Nephron (organoid): Measurements from ENCODE around the gene RAB4A.

Source experiments
- H3K27ac Mint-ChIP-seq, 3 experiments: 2 replicates each; pipeline ENCODE4 v1.8.0; 2020; ENCODE audit warnings: mixed read lengths in 3 of 3, mild to moderate bottlenecking in 2 of 3, moderate library complexity in 1 of 3
- H3K27me3 Mint-ChIP-seq: 2 replicates; pipeline ENCODE4 v1.8.0; 2021; ENCODE audit warnings: low read depth, mild to moderate bottlenecking, moderate library complexity, mixed read lengths
- H3K36me3 Mint-ChIP-seq: 2 replicates; pipeline ENCODE4 v1.8.0; 2020; ENCODE audit warnings: low read depth, mixed read lengths
- H3K4me1 Mint-ChIP-seq: 2 replicates; pipeline ENCODE4 v1.8.0; 2020; ENCODE audit warnings: mixed read lengths
- H3K4me3 Mint-ChIP-seq, 3 experiments: 2 replicates each; pipeline ENCODE4 v1.8.0; 2020; ENCODE audit warnings: mild to moderate bottlenecking in 3 of 3, mixed read lengths in 3 of 3, moderate library complexity in 2 of 3
- H3K9me3 Mint-ChIP-seq: 2 replicates; pipeline ENCODE4 v1.8.0; 2020; ENCODE audit warnings: mixed read lengths
- TF ChIP-seq, protein P1 (sequence below), 3 experiments: fragments of 200-600 bp; sonication (generic); IDR thresholded peaks; one replicate each; pipeline ENCODE4 v1.5.0; 2021; ENCODE audit warnings: antibody characterized with exemption in 3 of 3; ENCODE audit not compliant: unreplicated experiment in 3 of 3

RAB4A gene

DNA sequence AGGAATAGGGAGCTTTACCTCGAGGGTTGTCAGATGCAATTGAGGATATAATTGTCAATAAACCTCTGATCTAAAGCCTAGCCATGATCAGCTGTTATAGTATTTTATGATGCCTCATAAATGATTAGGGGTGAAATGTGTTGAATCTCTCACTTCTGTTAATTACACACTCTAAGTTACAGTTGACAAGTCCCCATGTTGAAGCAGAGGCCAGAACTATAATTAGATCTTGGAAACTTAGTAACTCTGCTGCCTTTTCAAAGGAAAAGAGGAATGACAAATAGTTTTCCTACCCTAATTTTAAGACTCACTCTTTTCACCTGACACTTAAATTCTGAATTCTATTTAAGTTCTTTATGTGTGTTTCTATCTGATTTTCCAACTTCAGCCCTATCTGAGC, 38.2 kb downstream of the RAB4A start:
- H3K36me3 Mint-ChIP-seq = peaks cover 47% of the 10 kb centered on the region
- TF ChIP-seq, protein P1, sequence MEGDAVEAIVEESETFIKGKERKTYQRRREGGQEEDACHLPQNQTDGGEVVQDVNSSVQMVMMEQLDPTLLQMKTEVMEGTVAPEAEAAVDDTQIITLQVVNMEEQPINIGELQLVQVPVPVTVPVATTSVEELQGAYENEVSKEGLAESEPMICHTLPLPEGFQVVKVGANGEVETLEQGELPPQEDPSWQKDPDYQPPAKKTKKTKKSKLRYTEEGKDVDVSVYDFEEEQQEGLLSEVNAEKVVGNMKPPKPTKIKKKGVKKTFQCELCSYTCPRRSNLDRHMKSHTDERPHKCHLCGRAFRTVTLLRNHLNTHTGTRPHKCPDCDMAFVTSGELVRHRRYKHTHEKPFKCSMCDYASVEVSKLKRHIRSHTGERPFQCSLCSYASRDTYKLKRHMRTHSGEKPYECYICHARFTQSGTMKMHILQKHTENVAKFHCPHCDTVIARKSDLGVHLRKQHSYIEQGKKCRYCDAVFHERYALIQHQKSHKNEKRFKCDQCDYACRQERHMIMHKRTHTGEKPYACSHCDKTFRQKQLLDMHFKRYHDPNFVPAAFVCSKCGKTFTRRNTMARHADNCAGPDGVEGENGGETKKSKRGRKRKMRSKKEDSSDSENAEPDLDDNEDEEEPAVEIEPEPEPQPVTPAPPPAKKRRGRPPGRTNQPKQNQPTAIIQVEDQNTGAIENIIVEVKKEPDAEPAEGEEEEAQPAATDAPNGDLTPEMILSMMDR (IDR thresholded peaks at IDR 0.05; ENCODE audit: unreplicated experiment in 3 of 3) = no peak
- peak overlapping the region in 1 of 3 experiments; percentile 42 for H3K27ac Mint-ChIP-seq
- no peak overlapping the region for H3K4me3 Mint-ChIP-seq
- no peaks in the 10 kb centered on the region for H3K9me3 Mint-ChIP-seq
- H3K27me3 Mint-ChIP-seq = no peaks in the 10 kb centered on the region
- peaks cover 20% of the 10 kb centered on the region for H3K4me1 Mint-ChIP-seq

DNA sequence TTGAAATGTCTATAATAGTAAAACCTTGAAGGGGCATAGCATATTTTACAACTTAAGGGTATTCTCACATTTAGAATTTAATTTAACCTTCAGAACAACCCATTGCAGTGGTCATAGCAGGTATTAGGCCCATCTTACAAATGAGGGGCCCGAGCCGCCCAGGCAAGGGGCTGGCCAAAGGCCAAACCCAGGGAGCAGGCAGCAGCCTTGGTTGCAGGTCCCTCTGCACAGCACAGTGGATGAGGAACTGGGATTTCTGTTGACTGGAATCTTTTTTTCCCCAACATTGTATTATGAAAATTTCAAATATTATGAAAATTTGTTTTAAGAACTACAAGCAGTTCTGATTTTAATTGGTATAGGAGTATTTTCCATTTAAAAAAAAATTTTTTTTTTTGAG, 38.8 kb downstream of the RAB4A start:
- Mint-ChIP-seq H3K27ac (peak overlapping the region in 1 of 3 experiments; percentile 42), H3K27me3 (no peaks in the 10 kb centered on the region), H3K4me1 (peaks cover 20% of the 10 kb centered on the region), H3K4me3 (no peak overlapping the region), H3K36me3 (peaks cover 41% of the 10 kb centered on the region), H3K9me3 (no peaks in the 10 kb centered on the region)
- TF ChIP-seq, protein P1 (IDR thresholded peaks at IDR 0.05; ENCODE audit: unreplicated experiment in 3 of 3) = no peak

DNA sequence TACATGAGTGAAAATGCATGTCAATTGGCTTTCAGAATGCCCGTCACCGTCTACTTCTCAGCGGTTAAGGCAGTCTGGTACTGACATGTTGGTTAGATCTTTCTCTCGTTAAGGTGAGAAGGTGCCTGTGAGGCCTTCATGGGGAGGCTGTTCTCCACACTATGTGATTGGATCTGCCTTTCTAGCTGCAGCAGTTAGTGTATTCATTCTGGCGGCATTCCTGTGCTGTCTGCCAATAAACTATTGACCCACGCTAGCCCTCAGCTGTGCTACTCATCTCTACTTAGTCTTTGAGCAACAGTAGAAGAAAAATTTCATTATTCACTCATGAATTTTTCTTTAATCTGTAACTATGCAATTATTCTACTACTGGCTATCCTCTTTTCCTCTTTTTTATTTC, 39.9 kb downstream of the RAB4A start:
- H3K36me3 Mint-ChIP-seq = peaks cover 43% of the 10 kb centered on the region
- no peaks in the 10 kb centered on the region for H3K27me3 Mint-ChIP-seq
- TF ChIP-seq, protein P1 (IDR thresholded peaks at IDR 0.05; ENCODE audit: unreplicated experiment in 3 of 3) = no peak

DNA sequence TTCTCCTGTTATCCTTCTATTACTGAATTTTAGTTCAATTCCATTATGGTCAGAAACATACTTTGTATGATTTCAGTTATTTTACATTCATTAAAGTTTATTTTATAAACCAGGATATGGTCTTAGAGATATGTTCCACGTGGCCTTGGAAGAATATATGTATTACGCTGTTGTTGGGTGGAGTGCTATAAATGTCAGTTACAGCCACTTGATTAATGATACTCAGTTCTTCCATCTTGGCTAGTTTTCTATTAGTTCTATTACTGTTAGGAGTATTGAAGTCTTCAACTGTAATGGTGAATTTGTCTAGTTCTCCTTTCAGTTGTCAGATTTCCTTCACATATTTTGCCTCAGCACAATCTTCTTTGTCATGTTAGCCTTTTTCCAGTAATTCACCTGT, 45.3 kb downstream of the RAB4A start:
- no peak overlapping the region for H3K4me3 Mint-ChIP-seq

More for the DNA sequence above, 39.9 kb downstream of the RAB4A start:
- Mint-ChIP-seq H3K9me3 (no peaks in the 10 kb centered on the region), H3K4me1 (peaks cover 20% of the 10 kb centered on the region), H3K27ac (peak overlapping the region in 2 of 3 experiments; percentile 81 to 82), H3K4me3 (no peak overlapping the region)

DNA sequence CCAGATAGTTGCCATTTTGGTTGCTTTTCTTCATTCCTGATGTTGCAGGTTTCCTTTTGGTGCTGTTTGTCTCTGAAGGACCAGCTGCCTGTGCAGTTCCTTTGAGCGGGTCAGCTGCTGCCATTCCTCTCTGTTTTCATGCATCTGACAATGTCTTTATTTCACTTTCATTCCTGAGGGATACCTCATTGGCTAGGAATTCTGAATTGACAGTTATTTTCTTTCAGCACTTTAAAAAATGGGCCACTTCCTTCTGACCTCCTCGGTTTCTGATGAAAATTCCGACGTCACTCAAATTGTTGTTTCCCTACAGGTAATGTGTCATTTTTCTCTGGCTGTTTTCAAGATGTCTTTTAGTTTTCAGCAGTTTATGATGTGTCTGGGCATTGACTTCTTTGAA, 47.1 kb downstream of the RAB4A start:
- TF ChIP-seq, protein P1 (IDR thresholded peaks at IDR 0.05; ENCODE audit: unreplicated experiment in 3 of 3) = no peak
- no peak overlapping the region for H3K27ac Mint-ChIP-seq

More for the DNA sequence above, 45.3 kb downstream of the RAB4A start:
- Mint-ChIP-seq H3K9me3 (no peaks in the 10 kb centered on the region), H3K27ac (no peak overlapping the region), H3K27me3 (no peaks in the 10 kb centered on the region), H3K4me1 (peaks cover 8% of the 10 kb centered on the region), H3K36me3 (peaks cover 48% of the 10 kb centered on the region)
- TF ChIP-seq, protein P1 (IDR thresholded peaks at IDR 0.05; ENCODE audit: unreplicated experiment in 3 of 3) = no peak

DNA sequence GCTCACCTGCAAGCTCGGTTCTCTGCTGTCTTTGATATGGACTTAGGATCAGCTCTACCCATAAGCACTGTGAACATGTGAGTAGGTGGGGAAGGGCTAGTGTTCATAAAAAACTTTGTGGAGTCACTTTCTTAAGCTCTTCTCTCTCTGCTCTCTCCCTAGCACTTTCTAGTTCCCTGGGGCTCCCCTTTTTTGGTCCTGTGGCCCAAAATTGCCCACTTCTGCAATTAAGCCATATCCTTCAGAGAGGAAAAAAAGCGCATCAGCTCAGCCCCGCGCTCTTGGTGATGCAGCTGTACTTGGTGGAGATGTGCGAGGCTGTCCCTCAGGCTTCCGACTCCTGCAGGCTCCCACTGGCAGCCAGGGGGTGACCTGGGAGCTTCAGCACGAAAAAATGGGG, 48.6 kb downstream of the RAB4A start:
- no peaks in the 10 kb centered on the region for H3K4me1 Mint-ChIP-seq
- no peak overlapping the region for H3K4me3 Mint-ChIP-seq
- H3K27ac Mint-ChIP-seq = no peak overlapping the region
- peaks cover 51% of the 10 kb centered on the region for H3K36me3 Mint-ChIP-seq
- TF ChIP-seq, protein P1 (IDR thresholded peaks at IDR 0.05; ENCODE audit: unreplicated experiment in 3 of 3) = no peak
- H3K9me3 Mint-ChIP-seq = no peaks in the 10 kb centered on the region
- H3K27me3 Mint-ChIP-seq = no peaks in the 10 kb centered on the region

More for the DNA sequence above, 47.1 kb downstream of the RAB4A start:
- Mint-ChIP-seq H3K27me3 (no peaks in the 10 kb centered on the region), H3K36me3 (peaks cover 44% of the 10 kb centered on the region), H3K4me1 (peaks cover 4% of the 10 kb centered on the region), H3K9me3 (no peaks in the 10 kb centered on the region), H3K4me3 (no peak overlapping the region)
